NT2/D1 (cell line): ENCODE measurements around the gene ZMYND11.

Experiments
- DNase-seq: peaks from one replicate; pipeline ENCODE4 v3.0.0-alpha.2; 2011; ENCODE audit warnings: low read depth, low spot score
- H3K27me3 ChIP-seq: 2 replicates; pipeline ENCODE4 v1.6.0; 2011; ENCODE audit warnings: mild to moderate bottlenecking; ENCODE audit not compliant: insufficient read length, insufficient read depth
- H3K36me3 ChIP-seq: 2 replicates; pipeline ENCODE4 v1.6.1; 2011; ENCODE audit warnings: mild to moderate bottlenecking, low read length, mixed read lengths; ENCODE audit not compliant: insufficient read depth, insufficient read length
- H3K4me1 ChIP-seq: 2 replicates; pipeline ENCODE4 v1.5.1; 2011; ENCODE audit not compliant: insufficient read depth, insufficient read length
- H3K4me3 ChIP-seq: 2 replicates; pipeline ENCODE4 v1.5.1; 2011; ENCODE audit warnings: low read depth; ENCODE audit not compliant: insufficient read length
- H3K9ac ChIP-seq: 2 replicates; pipeline ENCODE4 v1.6.0; 2011; ENCODE audit warnings: low read depth; ENCODE audit not compliant: insufficient read length
- H3K9me3 ChIP-seq: 2 replicates; pipeline ENCODE4 v1.5.1; 2011; ENCODE audit warnings: mild to moderate bottlenecking, low read length; ENCODE audit not compliant: insufficient read depth
- SUZ12 ChIP-seq: IDR thresholded peaks from 2 replicates; pipeline ENCODE4 v1.6.1; 2011; ENCODE audit not compliant: insufficient read length, insufficient read depth; ENCODE audit errors: extremely low read depth
- YY1 ChIP-seq: IDR thresholded peaks from 2 replicates; pipeline ENCODE4 v1.6.1; 2011; ENCODE audit not compliant: insufficient read length, insufficient read depth
- ZNF274 ChIP-seq: IDR thresholded peaks from 2 replicates; pipeline ENCODE4 v1.6.1; 2011; ENCODE audit warnings: mild to moderate bottlenecking, low read depth, low read length

ZMYND11 gene

GRCh38 chr10:134247-135131, 766 bp upstream of the ZMYND11 start:
- H3K36me3 ChIP-seq: no peaks in the 10 kb centered on the region
- H3K27me3 ChIP-seq: peaks cover 13% of the 10 kb centered on the region
- H3K4me3 ChIP-seq: peak overlapping the region; percentile 81
- peak overlapping the region; percentile 90 for H3K9ac ChIP-seq
- TF ChIP-seq ZNF274: no peak
- TF ChIP-seq SUZ12: no peak
- TF ChIP-seq YY1: no peak
- H3K4me1 ChIP-seq: peaks cover 2% of the 10 kb centered on the region
- no peaks in the 10 kb centered on the region for H3K9me3 ChIP-seq
- no peak for DNase-seq

GRCh38 chr10:135601-136464, 578 bp downstream of the ZMYND11 start:
- Histone ChIP-seq H3K27me3 (peaks cover 13% of the 10 kb centered on the region), H3K4me3 (peak overlapping the region; percentile 81), H3K4me1 (peaks cover 2% of the 10 kb centered on the region), H3K9ac (peak overlapping the region; percentile 85), H3K36me3 (no peaks in the 10 kb centered on the region), H3K9me3 (no peaks in the 10 kb centered on the region)
- TF ChIP-seq YY1 (no peak), ZNF274 (no peak), SUZ12 (no peak)
- no peak for DNase-seq

- Histone ChIP-seq H3K9me3 (no peaks in the 10 kb centered on the region), H3K4me1 (peaks cover 2% of the 10 kb centered on the region), H3K9ac (peak overlapping the region; percentile 85), H3K27me3 (peaks cover 13% of the 10 kb centered on the region), H3K36me3 (no peaks in the 10 kb centered on the region), H3K4me3 (peak overlapping the region; percentile 81)
- TF ChIP-seq SUZ12 (no peak), YY1 (no peak), ZNF274 (no peak)
- DNase-seq: no peak
Measured at GRCh38 chr10:136465-136762, 1.2 kb downstream of the ZMYND11 start.

- H3K4me3 ChIP-seq: no peak overlapping the region
- TF ChIP-seq YY1 (no peak), SUZ12 (no peak)
- H3K9ac ChIP-seq: no peak overlapping the region
- no peaks in the 10 kb centered on the region for H3K36me3 ChIP-seq
- DNase-seq: no peak
- H3K4me1 ChIP-seq: peaks cover 2% of the 10 kb centered on the region
- H3K27me3 ChIP-seq: peaks cover 13% of the 10 kb centered on the region
- H3K9me3 ChIP-seq: no peaks in the 10 kb centered on the region
Measured at GRCh38 chr10:137031-137430, 1.8 kb downstream of the ZMYND11 start.

GRCh38 chr10:137606-138005, 2.4 kb downstream of the ZMYND11 start:
- TF ChIP-seq SUZ12 (no peak), ZNF274 (no peak), YY1 (no peak)
- H3K4me3 ChIP-seq: no peak overlapping the region
- H3K27me3 ChIP-seq: peaks cover 13% of the 10 kb centered on the region
- H3K4me1 ChIP-seq: peaks cover 2% of the 10 kb centered on the region
- no peaks in the 10 kb centered on the region for H3K9me3 ChIP-seq
- no peak for DNase-seq
- H3K9ac ChIP-seq: no peak overlapping the region
- no peaks in the 10 kb centered on the region for H3K36me3 ChIP-seq

- Histone ChIP-seq H3K9me3 (peaks cover 3% of the 10 kb centered on the region; the same call in 1 of the 2 replicates), H3K4me3 (no peak overlapping the region), H3K4me1 (no peaks in the 10 kb centered on the region), H3K9ac (no peak overlapping the region), H3K27me3 (no peaks in the 10 kb centered on the region), H3K36me3 (no peaks in the 10 kb centered on the region)
- DNase-seq: no peak
- TF ChIP-seq ZNF274: no peak
- no peak for TF ChIP-seq SUZ12
- TF ChIP-seq YY1: no peak
Measured at GRCh38 chr10:142371-142770, 7.1 kb downstream of the ZMYND11 start.

GRCh38 chr10:152915-153314, 17.7 kb downstream of the ZMYND11 start:
- H3K9me3 ChIP-seq: no peaks in the 10 kb centered on the region; the same call in 1 of the 2 replicates
- H3K4me1 ChIP-seq: no peaks in the 10 kb centered on the region
- TF ChIP-seq YY1 (no peak), SUZ12 (no peak), ZNF274 (no peak)
- DNase-seq: no peak
- H3K36me3 ChIP-seq: no peaks in the 10 kb centered on the region
- H3K27me3 ChIP-seq: no peaks in the 10 kb centered on the region
- H3K9ac ChIP-seq: no peak overlapping the region
- H3K4me3 ChIP-seq: no peak overlapping the region
